ENCODE measurements around the gene GDPD2.

DNA sequence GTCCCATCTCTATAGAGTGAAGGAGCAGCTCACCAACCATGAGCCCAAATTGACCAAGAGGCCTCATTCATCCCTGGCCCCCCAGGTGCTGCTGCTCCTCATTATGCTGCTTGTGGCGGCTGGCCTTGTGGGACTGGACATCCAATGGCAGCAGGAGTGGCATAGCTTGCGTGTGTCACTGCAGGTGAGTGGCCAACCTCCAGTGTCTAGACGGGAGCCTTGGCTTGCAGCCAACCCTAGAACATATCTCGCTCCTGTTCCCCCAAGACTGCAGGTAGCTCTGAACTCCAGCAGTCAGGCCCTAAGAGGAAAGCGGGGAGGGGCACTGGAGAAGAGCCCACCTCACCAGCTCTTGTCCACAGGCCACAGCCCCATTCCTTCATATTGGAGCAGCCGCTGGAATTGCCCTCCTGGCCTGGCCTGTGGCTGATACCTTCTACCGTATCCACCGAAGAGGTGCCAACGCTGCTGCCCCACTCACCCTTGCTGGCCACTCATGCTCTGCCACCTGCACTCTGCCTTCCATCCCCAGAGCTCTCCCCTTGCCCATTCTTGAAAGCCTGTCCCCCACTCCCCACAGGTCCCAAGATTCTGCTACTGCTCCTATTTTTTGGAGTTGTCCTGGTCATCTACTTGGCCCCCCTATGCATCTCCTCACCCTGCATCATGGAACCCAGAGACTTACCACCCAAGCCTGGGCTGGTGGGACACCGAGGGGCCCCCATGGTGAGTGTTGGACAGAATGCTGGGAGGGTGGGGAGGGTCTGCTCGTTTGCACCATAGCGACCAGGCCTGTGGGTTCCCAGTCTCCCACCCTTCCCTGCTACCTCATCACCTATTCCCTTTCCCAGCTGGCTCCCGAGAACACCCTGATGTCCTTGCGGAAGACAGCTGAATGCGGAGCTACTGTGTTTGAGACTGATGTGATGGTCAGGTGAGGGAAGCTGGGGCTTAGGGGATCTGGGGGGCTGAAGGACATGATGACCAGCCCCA lies 3.5 kb downstream of the GDPD2 start:
- TF ChIP-seq CEBPB (IDR thresholded peaks at IDR 0.05): no peak
- TF ChIP-seq, protein P1, sequence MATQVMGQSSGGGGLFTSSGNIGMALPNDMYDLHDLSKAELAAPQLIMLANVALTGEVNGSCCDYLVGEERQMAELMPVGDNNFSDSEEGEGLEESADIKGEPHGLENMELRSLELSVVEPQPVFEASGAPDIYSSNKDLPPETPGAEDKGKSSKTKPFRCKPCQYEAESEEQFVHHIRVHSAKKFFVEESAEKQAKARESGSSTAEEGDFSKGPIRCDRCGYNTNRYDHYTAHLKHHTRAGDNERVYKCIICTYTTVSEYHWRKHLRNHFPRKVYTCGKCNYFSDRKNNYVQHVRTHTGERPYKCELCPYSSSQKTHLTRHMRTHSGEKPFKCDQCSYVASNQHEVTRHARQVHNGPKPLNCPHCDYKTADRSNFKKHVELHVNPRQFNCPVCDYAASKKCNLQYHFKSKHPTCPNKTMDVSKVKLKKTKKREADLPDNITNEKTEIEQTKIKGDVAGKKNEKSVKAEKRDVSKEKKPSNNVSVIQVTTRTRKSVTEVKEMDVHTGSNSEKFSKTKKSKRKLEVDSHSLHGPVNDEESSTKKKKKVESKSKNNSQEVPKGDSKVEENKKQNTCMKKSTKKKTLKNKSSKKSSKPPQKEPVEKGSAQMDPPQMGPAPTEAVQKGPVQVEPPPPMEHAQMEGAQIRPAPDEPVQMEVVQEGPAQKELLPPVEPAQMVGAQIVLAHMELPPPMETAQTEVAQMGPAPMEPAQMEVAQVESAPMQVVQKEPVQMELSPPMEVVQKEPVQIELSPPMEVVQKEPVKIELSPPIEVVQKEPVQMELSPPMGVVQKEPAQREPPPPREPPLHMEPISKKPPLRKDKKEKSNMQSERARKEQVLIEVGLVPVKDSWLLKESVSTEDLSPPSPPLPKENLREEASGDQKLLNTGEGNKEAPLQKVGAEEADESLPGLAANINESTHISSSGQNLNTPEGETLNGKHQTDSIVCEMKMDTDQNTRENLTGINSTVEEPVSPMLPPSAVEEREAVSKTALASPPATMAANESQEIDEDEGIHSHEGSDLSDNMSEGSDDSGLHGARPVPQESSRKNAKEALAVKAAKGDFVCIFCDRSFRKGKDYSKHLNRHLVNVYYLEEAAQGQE (IDR thresholded peaks at IDR 0.05; ENCODE audit: low read depth): no peak
- TF ChIP-seq, protein P2, sequence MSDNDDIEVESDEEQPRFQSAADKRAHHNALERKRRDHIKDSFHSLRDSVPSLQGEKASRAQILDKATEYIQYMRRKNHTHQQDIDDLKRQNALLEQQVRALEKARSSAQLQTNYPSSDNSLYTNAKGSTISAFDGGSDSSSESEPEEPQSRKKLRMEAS (IDR thresholded peaks at IDR 0.05): no peak
- TF ChIP-seq CREB1 (IDR thresholded peaks at IDR 0.05; ENCODE audit: low read depth): no peak
- no peak for TF ChIP-seq RAD21 (IDR thresholded peaks at IDR 0.05; ENCODE audit: low read depth)
- TF ChIP-seq FOXM1 (IDR thresholded peaks at IDR 0.05; ENCODE audit: borderline replicate concordance, low read depth): no peak
- TF ChIP-seq EP300 (IDR thresholded peaks at IDR 0.05; ENCODE audit: borderline replicate concordance): no peak
- TF ChIP-seq EGR1 (IDR thresholded peaks at IDR 0.05): no peak
- TF ChIP-seq YY1 (IDR thresholded peaks at IDR 0.05; ENCODE audit: low read depth): no peak
- TF ChIP-seq, protein P3, sequence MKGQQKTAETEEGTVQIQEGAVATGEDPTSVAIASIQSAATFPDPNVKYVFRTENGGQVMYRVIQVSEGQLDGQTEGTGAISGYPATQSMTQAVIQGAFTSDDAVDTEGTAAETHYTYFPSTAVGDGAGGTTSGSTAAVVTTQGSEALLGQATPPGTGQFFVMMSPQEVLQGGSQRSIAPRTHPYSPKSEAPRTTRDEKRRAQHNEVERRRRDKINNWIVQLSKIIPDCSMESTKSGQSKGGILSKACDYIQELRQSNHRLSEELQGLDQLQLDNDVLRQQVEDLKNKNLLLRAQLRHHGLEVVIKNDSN (IDR thresholded peaks at IDR 0.05): no peak
- no peak for TF ChIP-seq TCF12 (IDR thresholded peaks at IDR 0.05; ENCODE audit: low read depth)

Measured in Ishikawa (cell line).